PC-3 (cell line): ENCODE data around the gene WTAP. TPM values are rescaled to one million over a fixed set of nuclear protein-coding genes. Genes with fewer than 3 reads are reported as not detected.

Source experiments
- ATAC-seq: fragments of 200-7000 bp; cut with Tn5 transposase; 2 replicates; pipeline ENCODE4 v1.9.1; 2020; ENCODE audit warnings: mild to moderate bottlenecking, moderate library complexity
- BruUV-seq: library from RNA; stranded (reverse); fragments of 400-500 nt; replicated peaks from 2 replicates; lab custom pipeline; 2021; lab: Mats Ljungman, UMichigan
- CTCF ChIA-PET: fragments of 300-600 bp; sonication (Branson Sonifier 250); formaldehyde crosslinking; loops from one replicate; lab custom pipeline; 2022; ENCODE audit warnings: antibody characterized with exemption; lab: Charles Lee
- POLR2A ChIA-PET: fragments of 300-600 bp; sonication (Branson Sonifier 250); formaldehyde crosslinking; loops from one replicate; lab custom pipeline; 2022; ENCODE audit warnings: antibody characterized with exemption; ENCODE audit not compliant: unreplicated experiment; lab: Charles Lee
- DNase-seq: peaks from one replicate; pipeline ENCODE4 v3.0.0-alpha.2; 2015
- H2AFZ ChIP-seq: fragments of 300-600 bp; sonication (generic); 2 replicates; pipeline ENCODE4 v1.6.0; 2016; ENCODE audit warnings: antibody characterized with exemption, low read length
- H3F3A ChIP-seq: fragments of 300-600 bp; sonication (generic); one replicate; pipeline ENCODE4 v1.6.0; 2017; ENCODE audit warnings: antibody characterized with exemption, low read length, control low read depth, mild to moderate bottlenecking; ENCODE audit not compliant: unreplicated experiment
- H3K27ac ChIP-seq: fragments of 300-600 bp; sonication (generic); 2 replicates; pipeline ENCODE4 v1.5.1; 2016; ENCODE audit warnings: mild to moderate bottlenecking, low read length
- H3K27me3 ChIP-seq: fragments of 300-600 bp; sonication (generic); 2 replicates; pipeline ENCODE4 v1.6.1; 2016; ENCODE audit warnings: low read length, mixed read lengths
- H3K36me3 ChIP-seq: fragments of 300-600 bp; sonication (generic); 2 replicates; pipeline ENCODE4 v1.6.1; 2016; ENCODE audit warnings: low read depth, mixed run types, low read length, mixed read lengths
- H3K4me1 ChIP-seq: fragments of 300-600 bp; sonication (generic); 2 replicates; pipeline ENCODE4 v1.5.1; 2016; ENCODE audit warnings: low read length; ENCODE audit not compliant: insufficient read depth
- H3K4me2 ChIP-seq: fragments of 300-600 bp; sonication (generic); 2 replicates; pipeline ENCODE4 v1.6.0; 2016; ENCODE audit warnings: low read length
- H3K4me3 ChIP-seq: fragments of 300-600 bp; sonication (generic); 2 replicates; pipeline ENCODE4 v1.5.1; 2016; ENCODE audit warnings: mild to moderate bottlenecking, low read length, mixed read lengths
- H3K79me2 ChIP-seq: fragments of 300-600 bp; sonication (generic); 2 replicates; pipeline ENCODE4 v1.6.1; 2017; ENCODE audit warnings: low read length, mixed read lengths
- H3K9ac ChIP-seq: fragments of 300-600 bp; sonication (generic); 2 replicates; pipeline ENCODE4 v1.6.0; 2016; ENCODE audit warnings: mild to moderate bottlenecking, low read length
- H3K9me2 ChIP-seq: fragments of 300-600 bp; sonication (generic); replicated peaks from 2 replicates; pipeline ENCODE4 v1.6.1; 2016; ENCODE audit warnings: mixed run types, low read length, mixed read lengths
- H3K9me3 ChIP-seq: fragments of 300-600 bp; sonication (generic); 2 replicates; pipeline ENCODE4 v1.6.1; 2016; ENCODE audit warnings: low read length, mixed read lengths
- H4K20me1 ChIP-seq: fragments of 300-600 bp; sonication (generic); 2 replicates; pipeline ENCODE4 v1.6.1; 2016; ENCODE audit warnings: low read length, mixed read lengths
- EZH2 ChIP-seq: fragments of 300-600 bp; sonication (generic); IDR thresholded peaks from one replicate; pipeline ENCODE4 v1.6.1; 2017; ENCODE audit warnings: antibody characterized with exemption, mild to moderate bottlenecking, low read length; ENCODE audit not compliant: unreplicated experiment
- EZH2phosphoT487 ChIP-seq: fragments of 300-600 bp; sonication (generic); IDR thresholded peaks from 2 replicates; pipeline ENCODE4 v1.6.1; 2018; ENCODE audit warnings: mild to moderate bottlenecking, antibody characterized with exemption, low read length, borderline replicate concordance
- intact Hi-C: fragments of 100-400 bp; cut with micrococcal nuclease; formaldehyde crosslinking; loops from 2 replicates; pipeline ENCODE4 v1.9.0; 2023
- total RNA-seq: library from RNA; depleted of rRNA; stranded (reverse); fragments of >200 nt; gene quantifications from 2 replicates; pipeline ENCODE4 v1.2.3, GENCODE V29; 2014
- TF ChIP-seq, protein P1 (sequence below): fragments of 300-600 bp; sonication (generic); conservative IDR thresholded peaks from 2 replicates; pipeline ENCODE4 v1.5.1; 2017; ENCODE audit warnings: antibody characterized with exemption, low read depth, mild to moderate bottlenecking, low read length

The WTAP gene
- total RNA-seq, 1 experiment from 2014 or later, result 54.5 TPM

DNA sequence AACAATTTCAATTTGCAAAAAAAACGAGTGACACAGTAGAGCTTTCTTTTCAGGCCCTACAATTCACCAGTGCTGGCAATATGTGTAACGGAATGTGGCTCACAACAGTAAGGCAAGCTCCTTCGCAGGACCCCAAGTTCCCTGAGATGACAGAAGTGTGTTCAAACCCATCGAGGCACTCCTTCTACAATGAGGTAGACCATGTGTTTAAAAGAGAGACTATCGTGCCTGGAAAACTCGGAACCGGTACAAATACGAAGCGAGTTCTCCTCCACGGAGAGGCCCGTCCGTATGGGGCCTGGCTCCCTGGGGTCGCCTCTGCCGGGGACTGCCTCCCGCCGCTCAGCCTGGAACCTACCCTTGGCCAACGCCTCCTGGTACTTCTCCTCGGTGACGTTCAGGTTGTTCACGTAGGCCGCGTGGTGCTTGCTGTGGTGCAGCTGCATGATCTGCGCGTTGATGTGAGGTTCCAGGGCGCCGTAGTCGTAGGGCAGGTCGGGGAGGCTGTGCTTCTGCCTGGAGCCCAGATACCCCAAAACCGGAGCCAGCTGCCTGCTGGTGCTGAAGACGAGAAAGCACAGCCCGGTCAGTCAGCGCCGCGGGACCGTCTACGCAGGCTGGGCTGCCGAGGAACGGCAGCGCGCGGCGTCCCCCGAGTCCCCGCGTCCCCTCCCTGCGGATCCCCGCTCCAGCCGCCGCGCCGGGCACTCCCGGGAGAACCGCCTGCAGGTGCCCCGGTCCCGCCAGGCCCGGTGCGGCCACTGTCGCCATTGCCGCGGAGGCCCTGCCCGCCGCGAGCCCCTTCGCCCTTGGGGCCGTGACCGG lies 34.8 kb upstream of the WTAP start:
- intact Hi-C loops, result no loop called here
- peak overlapping the region; percentile 70 for H3K27ac ChIP-seq
- ATAC-seq (peak; percentile 43), DNase-seq (peak; percentile 36)
- 0 out of 2 replicates have a peak, but pooled peaks cover 3% of the 10 kb centered on the region for H4K20me1 ChIP-seq
- peaks cover 19% of the 10 kb centered on the region for H3K4me1 ChIP-seq
- peaks cover 42% of the 10 kb centered on the region for H3K79me2 ChIP-seq
- TF ChIP-seq EZH2phosphoT487, result no peak
- H3K9me3 ChIP-seq, result no peaks in the 10 kb centered on the region
- peak overlapping the region; percentile 90 for H3K4me2 ChIP-seq
- peaks cover under 1% of the 10 kb centered on the region; the same call in 1 of the 2 replicates for H3K36me3 ChIP-seq
- H3K27me3 ChIP-seq, result no peaks in the 10 kb centered on the region
- no peaks in the 10 kb centered on the region for H3K9me2 ChIP-seq
- BruUV-seq, result no TSS peak
- peak overlapping the region; percentile 85 for H3K9ac ChIP-seq
- peak overlapping the region; percentile 28 for H2AFZ ChIP-seq
- H3K4me3 ChIP-seq, result peak overlapping the region; percentile 89
- ChIA-PET CTCF (no interaction called here), POLR2A (no interaction called here)
- H3F3A ChIP-seq, result no peaks in the 10 kb centered on the region

DNA sequence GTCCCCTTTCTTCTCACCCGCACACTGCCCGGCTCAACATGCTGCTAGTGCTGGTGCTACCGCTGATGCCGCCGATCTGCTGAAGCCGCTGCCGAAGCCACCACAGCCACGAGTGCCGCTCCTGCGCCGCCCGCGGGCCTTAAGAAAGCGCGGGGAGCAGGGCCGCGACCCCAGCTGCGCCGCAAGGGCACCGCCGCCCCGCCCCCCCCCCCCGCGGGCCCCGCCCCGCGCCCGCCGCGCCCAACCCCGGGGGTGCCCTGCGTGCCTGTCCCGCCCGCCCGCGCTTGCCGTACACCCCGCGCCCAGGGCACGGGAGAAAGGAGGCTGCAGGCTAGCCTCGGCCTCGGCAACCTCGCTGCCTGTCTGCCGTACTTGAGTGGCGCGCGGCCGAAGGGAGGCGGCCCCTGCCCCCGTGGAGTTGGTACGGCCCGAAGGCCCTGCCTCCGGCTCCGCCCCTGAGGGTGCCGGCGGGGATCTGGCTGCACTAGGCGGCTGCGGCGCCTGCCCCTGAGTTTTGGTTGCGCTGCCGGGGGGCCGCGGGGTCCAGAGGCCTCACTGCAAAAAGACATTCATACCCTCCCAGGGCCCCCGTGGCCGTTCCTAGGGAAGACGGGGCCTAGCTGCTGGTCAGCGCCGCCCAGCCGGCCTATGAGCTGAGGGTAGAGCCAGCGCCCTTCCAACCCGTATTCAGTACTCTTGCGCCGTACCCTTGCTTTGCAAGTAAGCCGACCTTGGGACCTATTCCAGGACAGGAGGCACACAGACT lies 34.0 kb upstream of the WTAP start, which contains the start of gene SOD2:
TSS of gene SOD2 (minus strand) at position 114 of the 766 bp plus-strand sequence. CDS start at position 40, 74 bp downstream.
- ATAC-seq (peak; percentile 72), DNase-seq (peak; percentile 62)
- BruUV-seq, result no TSS peak
- Histone ChIP-seq H3K79me2 (peaks cover 40% of the 10 kb centered on the region), H3K4me1 (peaks cover 19% of the 10 kb centered on the region), H3K9me2 (no peaks in the 10 kb centered on the region), H3K27me3 (no peaks in the 10 kb centered on the region), H3K4me3 (peak within 1 kb of the TSS; percentile 89), H3K9me3 (no peaks in the 10 kb centered on the region), H3K36me3 (no peaks in the 10 kb centered on the region; the same call in 1 of the 2 replicates), H3K27ac (peak within 1 kb of the TSS; percentile 70), H3K9ac (peak within 1 kb of the TSS; percentile 85), H2AFZ (peak within 1 kb of the TSS; percentile 81), H4K20me1 (0 out of 2 replicates have a peak, but pooled peaks cover 3% of the 10 kb centered on the region), H3K4me2 (peak within 1 kb of the TSS; percentile 90), H3F3A (no peaks in the 10 kb centered on the region)
- intact Hi-C loops, result no loop called here
- POLR2A ChIA-PET, result interaction anchor here (0.8 to 1.0 kb wide), 2 partner anchors 34 to 1581 kb away, joined by 3 to 8 read pairs; partner anchors contain the start of gene WTAP
- TF ChIP-seq, protein P1, sequence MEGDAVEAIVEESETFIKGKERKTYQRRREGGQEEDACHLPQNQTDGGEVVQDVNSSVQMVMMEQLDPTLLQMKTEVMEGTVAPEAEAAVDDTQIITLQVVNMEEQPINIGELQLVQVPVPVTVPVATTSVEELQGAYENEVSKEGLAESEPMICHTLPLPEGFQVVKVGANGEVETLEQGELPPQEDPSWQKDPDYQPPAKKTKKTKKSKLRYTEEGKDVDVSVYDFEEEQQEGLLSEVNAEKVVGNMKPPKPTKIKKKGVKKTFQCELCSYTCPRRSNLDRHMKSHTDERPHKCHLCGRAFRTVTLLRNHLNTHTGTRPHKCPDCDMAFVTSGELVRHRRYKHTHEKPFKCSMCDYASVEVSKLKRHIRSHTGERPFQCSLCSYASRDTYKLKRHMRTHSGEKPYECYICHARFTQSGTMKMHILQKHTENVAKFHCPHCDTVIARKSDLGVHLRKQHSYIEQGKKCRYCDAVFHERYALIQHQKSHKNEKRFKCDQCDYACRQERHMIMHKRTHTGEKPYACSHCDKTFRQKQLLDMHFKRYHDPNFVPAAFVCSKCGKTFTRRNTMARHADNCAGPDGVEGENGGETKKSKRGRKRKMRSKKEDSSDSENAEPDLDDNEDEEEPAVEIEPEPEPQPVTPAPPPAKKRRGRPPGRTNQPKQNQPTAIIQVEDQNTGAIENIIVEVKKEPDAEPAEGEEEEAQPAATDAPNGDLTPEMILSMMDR, result no peak
- no peak for TF ChIP-seq EZH2
- TF ChIP-seq EZH2phosphoT487, result no peak
- CTCF ChIA-PET, result no interaction called here

DNA sequence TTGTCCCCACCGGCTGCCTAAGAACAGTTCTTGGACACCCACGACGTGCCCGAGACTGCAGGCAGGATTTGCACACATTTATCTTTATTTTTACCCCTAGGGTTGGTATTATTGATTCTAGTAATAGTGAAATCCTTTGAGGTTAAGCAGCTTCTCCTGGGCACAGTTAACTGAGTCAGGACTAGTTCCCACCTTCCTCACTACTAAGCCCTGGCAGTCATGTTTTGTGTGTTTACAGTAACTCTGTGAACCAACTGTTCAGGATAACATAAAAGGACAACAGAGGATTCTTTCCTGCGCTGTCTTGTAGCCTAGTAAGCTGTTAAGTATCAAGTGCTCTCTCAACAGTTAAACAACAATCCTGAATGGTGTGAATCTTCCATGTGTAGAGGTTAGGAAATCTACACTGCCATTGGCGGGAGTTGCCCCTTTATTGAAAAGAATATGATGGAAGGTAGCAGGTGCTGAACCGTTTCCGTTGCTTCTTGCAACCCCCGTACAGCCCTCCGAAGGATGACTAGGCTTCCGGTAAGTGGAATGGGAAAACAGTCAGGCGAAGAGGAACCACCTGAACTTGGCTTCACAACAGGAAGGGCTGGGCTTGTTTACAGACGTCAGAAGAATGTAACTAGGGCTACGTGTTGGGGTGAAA lies 33.3 kb upstream of the WTAP start:
- ATAC-seq (peak; percentile 48), DNase-seq (peak; percentile 73)
- no peaks in the 10 kb centered on the region for H3K9me2 ChIP-seq
- peak overlapping the region; percentile 90 for H3K4me2 ChIP-seq
- H4K20me1 ChIP-seq, result 0 out of 2 replicates have a peak, but pooled peaks cover 3% of the 10 kb centered on the region
- peaks cover 19% of the 10 kb centered on the region for H3K4me1 ChIP-seq
- H3K79me2 ChIP-seq, result peaks cover 33% of the 10 kb centered on the region
- ChIA-PET CTCF (no interaction called here), POLR2A (interaction anchor here (0.6 to 1.0 kb wide), 3 partner anchors 33 to 1580 kb away, joined by 3 to 11 read pairs (median 8); partner anchors contain the start of gene WTAP)
- peak overlapping the region; percentile 81 for H2AFZ ChIP-seq
- TSS peak; percentile 88 for BruUV-seq
- peak overlapping the region; percentile 85 for H3K9ac ChIP-seq
- TF ChIP-seq, protein P1, result no peak
- TF ChIP-seq EZH2 (no peak), EZH2phosphoT487 (no peak)
- H3F3A ChIP-seq, result no peaks in the 10 kb centered on the region
- intact Hi-C loops, result no loop called here
- H3K9me3 ChIP-seq, result no peaks in the 10 kb centered on the region
- H3K36me3 ChIP-seq, result no peaks in the 10 kb centered on the region
- peak overlapping the region; percentile 89 for H3K4me3 ChIP-seq
- peak overlapping the region; percentile 70 for H3K27ac ChIP-seq
- H3K27me3 ChIP-seq, result no peaks in the 10 kb centered on the region
